UCSD-AML1 (cell line): ENCODE measurements around the gene C1orf159.
"Not testable (repeated sequence)": the region's sequence is repeated elsewhere in the genome, so short reads cannot be mapped to it uniquely, and the experiment has no call there.

Source experiments
- DNase-seq: peaks from one replicate; lab custom pipeline; 2025; ENCODE audit not compliant: unreplicated experiment; lab: John Stamatoyannopoulos, UW

Gene C1orf159

DNA sequence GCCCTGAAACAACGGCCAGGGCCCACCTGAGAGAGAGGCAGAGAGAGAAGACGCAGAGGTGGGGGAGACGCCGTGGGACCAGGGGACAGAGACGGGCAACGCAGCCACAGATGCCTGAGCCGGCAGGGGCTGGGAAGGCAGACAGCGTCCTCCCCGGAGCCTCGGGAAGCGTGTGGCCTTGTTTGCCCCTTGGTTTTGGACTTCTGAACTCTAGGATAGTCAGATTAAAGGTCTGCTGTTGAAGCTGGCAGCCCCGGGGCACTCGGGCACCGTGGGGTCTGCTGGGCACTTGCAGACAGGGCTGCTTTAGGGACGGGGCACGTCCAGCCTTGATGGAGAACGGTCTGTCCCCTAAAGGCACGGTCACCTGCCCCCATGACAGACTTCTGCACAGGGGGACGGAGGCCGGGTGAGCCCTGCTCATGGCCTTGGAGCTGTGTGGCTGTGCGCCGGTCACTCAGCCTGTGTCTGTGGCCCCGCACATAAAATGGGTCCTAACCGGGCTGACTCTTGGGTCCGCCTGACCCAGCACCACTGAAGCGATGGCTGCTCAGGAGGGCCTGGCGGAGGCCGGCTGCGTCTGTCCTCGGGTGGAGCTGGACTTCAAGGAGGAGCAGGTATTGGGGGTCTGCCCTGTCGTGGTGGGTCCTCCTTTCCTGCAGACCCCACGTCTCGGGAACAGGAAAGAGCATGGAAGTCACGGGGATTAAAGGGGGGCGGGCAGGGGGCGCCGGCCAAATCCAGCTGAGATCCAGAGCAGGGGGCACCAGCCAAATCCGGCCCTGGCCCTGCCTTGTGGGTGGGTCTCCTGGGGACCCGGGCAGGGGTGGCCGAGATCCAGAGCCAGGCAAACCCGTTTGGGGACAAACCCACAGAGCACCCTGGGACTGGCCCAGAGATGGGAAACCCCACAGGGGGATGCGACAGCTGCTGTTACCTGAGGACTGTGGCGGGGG, 32.2 kb downstream of the C1orf159 start:
- no peak for DNase-seq

DNA sequence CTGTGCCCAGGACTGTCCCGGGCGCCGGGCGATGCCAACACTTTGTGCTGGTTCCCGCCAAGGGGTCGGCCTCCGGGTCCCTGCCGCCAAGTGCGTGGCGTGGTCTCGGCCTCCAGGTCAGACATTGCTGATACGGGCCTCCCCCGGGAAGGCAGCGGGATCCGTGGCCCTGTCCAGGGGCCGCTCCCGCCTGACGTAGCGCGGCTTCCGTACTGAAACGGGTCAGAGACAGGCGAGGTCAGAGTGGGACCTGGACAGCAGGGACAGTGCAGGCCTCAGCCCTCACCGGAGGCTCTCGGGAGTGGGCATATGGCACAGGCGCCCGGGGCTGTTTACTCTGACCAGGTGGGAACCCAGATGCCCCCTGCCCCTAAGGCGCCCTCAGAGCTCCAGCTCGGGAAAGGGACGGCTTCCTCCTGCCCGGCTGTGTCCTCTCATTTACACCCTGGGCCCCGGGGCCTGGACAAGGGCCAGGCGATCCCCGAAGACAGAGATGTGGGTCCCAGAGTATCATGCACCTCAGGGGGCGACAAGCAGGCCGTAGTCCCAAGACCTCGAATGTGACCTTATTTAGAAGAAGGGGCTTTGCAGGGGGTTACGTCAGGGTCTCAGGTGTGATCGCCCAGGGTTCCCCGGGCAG, 33.0 kb downstream of the C1orf159 start:
- DNase-seq, result no peak

DNA sequence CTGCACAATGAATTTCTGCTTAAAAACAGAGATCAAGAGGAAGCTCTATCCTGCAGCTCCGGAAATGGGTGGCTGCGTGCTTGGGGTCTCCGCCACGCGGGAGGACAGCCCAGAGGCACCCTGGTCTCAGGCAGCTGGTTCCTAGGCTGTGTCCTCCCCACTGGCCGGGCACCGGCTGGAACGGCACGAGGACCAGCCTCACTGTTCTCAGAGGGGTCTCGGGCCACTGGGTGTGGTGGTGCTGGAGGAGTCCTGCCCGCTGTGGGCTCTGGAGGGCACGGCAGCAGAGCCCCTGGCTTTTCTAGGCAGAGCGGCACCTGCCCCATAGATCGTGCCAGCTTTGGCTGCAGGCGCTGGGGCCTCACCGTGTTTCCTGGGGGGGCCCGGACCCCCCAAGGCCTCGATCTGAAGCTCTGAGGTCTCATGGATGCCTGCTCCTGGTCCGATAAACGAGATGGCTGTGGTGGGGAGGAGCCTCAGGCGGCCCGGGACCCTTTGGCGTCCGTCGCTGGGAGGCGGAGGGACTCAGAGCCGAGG, 33.6 kb downstream of the C1orf159 start:
- DNase-seq, result no peak

DNA sequence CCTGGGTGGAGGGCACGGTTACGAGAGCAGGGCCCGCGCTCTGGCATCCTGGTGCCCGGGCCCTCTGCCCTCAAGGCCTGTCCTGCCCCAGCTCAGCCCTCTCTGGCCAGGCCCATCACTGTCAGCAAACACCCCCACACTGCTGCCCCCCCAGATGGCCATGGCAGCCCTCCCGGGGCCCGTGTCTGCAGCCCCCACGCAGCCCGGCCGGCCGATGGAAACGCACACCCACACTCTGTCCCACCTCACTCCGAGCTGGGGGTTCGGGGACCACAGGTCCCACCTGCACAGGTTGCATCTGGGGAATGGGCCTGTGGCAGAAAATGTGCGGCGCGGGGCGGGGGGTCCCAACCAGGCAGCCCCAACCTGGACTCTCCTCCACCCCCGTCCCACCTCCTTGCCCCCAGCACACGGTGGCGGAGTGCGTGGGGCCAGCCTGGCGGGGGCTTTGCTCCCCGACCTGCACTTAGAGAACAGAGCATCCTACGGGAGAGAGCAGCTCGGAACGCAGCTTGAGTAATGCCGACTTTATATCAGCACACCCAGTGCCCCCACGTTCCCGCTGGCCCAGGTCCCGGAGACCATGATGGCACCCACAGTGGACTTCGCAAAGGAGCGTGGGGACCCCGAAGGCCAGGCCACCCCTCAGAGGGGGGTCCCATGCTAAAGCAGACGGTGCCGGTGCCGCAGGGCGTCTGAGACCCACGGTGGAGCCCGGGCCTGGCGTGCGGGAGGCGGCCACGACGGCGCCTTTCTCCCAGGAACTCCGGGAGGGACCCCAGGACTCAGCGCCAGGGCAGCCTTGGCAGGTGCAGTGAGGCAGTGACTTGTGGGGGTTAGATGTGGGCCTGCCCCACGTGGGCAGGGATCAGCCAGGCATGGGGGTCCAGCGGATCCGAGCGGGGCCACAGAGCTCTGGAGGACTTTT, 34.3 kb downstream of the C1orf159 start:
- DNase-seq, result no peak

DNA sequence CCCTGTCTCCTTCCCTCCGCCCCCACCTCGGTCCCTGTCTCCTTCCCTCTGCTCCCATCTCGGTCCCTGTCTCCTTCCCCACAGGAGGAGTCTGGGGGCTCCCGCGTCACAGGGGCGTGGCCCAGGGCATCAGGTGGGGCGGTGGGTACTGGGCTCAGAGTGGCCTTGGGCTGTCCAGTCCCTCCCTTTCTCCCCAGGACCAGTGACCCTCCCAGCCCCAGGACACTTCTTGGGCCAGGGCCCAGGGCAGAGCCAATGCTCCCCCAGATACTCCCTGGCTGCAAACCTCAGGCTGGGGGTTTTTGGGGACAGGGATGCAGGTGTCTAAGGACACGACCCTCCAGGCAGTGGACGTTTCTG, 35.0 kb downstream of the C1orf159 start:
- no peak for DNase-seq

DNA sequence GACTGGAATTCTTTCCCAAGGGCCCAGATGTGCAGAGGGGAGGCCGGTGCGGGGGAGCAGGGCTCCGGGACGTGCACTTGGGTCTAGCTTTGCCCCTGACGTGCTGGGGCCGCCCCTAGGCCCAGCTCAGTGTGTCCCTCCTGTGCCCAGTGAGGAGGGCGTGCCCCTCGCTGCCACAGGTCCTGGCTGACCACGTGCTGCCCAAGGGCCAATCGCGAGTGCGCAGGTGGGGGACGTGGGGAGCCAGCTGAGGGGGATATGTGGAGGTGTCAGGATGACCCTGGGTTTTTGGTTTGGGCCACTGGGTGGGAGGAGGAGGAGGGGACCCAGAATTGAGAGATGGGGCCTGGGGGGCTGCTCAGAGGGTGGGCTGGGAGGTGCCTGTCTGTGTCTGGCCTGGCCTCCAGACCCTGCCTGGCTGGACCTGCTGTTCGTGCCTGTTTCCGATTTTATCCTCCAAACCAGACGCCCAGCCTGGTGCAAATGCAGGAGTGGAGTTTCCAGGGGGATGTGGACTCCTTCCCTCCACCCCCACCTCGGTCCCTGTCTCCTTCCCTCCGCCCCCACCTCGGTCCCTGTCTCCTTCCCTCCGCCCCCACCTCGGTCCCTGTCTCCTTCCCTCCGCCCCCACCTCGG, 35.6 kb downstream of the C1orf159 start:
- DNase-seq, result no peak

DNA sequence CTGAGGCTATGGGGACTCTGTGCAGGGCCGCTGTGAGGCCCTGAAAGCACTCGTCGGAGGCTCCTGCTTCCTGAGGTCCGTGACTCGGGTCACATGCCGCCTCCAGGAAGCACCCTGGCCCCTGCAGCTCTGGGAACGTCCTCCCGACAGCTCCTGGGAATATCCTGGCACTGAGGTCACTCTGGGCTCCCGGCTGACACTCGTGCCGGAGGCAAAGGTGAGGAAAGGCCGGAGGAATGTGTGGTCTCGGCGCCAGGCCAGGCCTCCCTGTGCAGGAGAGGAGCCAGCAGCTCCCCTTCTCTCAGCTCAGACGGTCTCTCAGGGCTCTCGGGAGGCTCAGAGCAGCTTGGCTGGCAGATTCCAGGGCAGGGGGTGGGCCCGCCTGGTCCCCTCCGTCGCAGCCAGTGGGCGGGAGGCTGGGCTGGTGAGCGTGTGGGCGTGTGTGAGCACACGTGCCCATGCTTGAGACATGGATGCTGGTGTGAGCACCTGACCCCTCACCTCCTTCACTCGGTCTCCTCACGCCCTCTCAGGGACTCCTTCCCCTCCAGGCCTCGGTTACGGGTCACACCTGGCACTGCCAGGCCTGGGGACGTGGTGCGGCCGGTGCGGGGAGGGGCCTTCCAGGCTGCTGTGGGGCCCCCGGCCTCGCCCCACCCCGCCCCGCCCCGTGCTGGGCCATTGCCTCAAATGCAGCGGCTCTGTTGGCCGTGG, 36.3 kb downstream of the C1orf159 start:
- peak; percentile 55 for DNase-seq

DNA sequence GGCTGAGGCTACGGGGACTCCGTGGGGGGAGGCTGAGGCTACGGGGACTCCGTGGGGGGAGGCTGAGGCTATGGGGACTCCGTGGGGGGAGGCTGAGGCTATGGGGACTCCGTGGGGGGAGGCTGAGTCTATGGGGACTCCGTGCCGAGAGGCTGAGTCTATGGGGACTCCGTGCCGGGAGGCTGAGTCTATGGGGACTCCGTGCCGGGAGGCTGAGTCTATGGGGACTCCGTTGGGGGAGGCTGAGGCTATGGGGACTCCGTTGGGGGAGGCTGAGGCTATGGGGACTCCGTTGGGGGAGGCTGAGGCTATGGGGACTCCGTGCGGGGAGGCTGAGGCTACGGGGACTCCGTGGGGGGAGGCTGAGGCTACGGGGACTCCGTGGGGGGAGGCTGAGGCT, 38.5 kb downstream of the C1orf159 start:
- not testable (repeated sequence) for DNase-seq

DNA sequence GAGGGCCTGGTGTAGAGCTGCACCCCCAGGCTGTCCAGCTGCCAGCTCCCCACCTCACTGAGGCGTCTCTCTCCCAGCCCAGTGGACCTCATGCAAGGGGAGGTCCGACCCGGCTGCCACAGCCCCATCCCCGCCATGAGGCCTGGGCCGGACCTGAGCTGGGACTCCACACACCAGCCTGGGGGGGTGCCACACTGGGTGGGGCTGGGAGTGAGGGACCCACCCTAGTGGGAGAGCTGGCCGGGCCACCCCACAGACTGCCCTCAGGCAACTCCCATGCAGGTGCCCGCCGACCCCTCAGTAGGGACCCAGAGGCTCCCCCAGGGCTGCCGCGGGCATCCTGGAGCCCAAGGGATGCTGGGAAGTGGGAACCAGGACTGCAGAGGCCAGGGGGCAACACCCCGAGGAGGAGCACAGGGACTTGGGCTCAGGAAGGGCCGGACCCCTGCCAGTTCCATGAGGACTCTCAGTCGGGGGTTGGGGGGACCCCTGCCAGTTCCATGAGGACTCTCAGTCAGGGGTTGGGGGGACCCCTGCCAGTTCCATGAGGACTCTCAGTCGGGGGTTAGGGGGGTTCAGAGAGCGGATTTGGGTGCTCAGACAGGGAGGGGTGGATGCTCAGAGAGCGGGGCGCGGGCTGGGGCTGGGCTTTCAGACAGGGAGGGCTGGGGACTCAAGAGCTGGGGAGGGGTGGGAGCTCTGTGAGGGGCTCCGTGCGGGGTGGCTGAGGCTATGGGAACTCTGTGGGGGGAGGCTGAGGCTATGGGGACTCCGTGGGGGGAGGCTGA, 40.5 kb downstream of the C1orf159 start:
- DNase-seq, result no peak

DNA sequence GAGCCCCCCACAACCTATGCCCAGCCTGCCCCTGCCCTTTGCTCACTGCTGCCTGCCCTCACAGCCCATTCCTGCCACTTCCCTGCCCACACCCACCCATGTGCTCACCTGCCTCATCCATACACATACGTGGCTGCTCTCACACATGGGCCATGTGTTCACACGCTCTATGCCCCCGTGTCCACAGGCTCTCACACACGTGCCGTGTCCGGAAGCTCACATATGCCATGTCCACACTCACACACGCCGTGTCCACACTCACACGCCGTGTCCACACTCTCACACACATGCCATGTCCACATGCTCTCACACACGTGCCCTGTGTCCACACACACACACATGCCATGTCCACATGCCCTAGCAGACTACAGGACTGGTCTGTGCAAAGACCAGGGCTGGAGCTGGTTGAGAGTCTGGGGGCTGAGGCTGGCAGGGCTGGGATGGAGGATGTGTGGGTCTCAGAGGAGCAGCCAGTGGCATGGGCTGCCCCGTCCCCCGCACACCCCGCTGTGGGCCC, 41.2 kb downstream of the C1orf159 start:
- DNase-seq, result no peak

DNA sequence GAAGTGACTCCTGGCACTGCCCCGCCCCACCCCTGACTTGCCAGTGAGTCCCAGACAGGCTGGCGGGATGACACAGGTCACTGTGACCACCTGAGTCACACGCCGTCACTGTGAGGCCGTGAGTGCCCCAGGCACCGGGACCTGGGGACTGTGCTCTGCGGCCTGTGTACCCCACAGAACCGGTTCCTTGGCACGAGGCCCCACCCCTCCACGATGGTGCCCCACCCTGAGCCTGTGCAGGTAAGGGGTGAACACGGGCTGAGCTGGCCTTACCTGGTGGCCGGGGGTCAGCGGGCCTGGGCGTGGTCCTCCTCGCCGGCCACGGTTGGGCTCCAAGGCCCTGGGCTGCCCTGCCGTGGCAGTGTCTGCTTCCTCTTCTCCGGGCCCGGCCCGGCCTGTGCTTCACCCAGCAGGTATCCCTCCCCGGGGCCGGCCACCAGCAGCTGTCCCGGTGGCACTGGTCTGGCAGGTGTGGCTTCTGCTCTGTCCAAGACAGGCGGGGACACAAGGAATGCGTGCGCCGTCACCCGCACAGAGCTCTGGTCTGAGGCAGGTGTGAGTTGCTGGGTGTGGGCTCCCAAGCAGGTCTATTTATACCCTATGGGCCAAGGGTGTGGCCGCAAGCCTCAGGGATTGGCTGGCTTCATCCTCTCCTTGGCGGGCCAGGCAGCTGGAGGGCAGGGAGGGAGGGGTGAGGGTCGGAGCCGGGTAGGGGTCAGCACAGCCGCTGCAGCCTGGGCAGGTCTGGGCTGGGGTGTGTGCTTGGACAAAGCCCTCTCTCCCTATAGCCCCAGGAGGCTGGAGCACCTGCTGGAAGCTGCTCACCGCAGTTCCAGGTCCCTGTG, 41.9 kb downstream of the C1orf159 start, which contains the start of gene RNF223:
TSS of gene RNF223 (minus strand) at position 564 of the 845 bp plus-strand sequence. CDS start 1,740 bp downstream, outside the sequence.
- DNase-seq, result no peak

DNA sequence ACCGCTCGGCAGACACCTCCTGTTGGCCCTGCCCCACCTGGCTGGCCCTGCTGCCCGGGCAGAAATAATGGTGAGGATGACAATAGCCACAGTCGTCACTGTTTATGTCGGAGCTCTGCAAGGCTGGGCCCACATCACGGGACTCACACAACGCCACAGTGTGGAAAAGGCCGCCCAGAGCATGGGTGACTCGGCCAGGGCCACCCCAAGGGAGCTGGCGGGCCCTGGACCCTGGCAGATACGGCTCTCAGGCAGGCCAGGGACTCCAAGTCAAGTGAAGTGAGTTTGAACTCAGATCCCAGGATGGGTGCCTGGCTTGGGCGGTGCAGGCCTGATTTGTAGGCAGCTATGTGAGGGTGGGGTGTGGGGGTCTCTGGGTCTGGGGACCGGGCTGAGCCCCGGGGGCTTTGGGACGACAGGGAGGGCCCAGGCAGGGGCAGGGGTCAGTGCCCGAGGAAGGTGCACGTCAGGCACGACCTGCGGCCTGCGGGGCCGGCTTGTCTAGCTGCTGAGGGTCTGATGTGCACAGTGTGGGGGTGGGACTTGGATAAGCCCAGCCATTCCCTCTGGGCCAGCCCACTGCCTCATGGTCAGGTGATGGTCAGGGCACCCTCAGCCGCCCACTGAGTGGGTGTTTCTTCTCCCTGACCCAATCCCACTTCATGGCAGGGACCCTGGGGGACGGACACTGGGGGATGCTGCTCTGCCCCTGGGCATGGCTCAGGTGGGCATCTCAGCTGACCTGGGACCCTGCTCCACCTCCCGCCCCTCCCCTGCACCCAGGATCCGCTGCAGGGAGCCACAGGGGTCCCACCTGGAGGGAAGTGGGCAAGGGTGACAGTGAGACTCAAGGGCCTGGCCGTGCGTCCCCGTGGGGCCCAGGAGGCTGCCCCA, 42.8 kb downstream of the C1orf159 start:
- no peak for DNase-seq

DNA sequence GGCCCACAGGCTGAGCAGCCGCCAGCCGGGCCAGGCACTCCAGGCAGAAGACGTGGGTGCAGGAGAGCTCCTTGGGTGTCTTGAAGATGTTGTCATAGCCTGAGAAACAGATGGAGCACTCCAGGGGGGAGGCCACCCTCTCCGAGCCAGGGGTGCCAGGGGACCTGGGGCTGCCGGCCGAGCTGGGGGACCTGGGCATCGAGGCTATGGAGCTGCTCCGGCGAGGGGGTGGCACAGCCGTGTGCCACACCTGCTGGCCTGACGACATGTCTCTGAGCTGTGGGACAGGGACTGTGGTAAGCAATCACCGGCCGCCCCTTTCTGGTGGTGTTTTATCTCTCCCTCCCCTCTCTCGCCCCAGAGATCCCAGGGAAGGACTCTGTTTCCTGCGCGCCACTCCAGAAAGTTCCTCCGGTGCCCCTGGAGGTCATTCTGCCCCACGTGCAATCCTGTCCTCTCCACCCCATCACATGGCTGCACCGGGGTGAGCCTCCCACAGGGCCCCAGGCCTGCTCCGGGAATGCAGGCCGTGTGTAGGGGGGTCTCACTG, 43.5 kb downstream of the C1orf159 start:
- DNase-seq, result no peak

DNA sequence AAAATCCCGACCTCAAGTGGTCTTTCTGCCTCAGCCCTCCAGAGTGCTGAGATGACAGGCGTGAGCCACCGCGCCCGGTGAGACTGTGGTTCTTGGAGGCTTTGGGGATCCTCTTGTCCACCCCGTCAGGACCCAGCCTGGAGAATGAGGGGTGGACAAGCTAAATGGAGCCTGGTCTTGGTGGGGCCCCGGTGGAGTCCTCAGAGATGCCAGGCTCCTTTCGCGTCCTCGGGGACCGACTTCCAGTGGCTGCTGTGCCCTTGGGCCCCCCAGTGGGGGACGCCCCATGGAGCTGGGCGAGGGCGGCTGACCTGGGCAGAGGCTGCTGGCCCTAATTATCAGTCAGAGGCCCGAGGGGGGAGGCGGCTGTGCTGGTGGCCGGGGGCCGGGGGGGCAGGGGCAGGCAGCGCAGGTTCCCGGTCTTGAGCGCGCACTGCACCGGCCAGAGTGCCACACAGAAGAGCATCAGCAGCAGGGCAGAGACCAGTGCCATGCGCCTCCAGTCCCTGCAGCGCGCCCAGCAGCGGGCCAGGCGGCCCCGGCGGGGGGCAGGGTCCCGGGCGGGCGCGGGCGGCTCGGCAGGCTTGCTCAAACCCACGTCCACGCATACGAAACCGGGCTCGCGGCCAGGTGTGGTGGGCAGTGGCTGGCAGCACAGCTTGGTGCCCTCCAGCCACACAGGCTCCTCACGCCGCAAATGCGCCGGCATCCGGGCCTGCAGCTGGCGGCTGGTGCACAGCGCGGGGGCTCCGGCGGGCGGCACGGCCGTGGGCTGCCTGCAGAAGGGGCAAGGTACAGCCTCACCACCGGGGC, 44.2 kb downstream of the C1orf159 start:
- DNase-seq, result no peak

DNA sequence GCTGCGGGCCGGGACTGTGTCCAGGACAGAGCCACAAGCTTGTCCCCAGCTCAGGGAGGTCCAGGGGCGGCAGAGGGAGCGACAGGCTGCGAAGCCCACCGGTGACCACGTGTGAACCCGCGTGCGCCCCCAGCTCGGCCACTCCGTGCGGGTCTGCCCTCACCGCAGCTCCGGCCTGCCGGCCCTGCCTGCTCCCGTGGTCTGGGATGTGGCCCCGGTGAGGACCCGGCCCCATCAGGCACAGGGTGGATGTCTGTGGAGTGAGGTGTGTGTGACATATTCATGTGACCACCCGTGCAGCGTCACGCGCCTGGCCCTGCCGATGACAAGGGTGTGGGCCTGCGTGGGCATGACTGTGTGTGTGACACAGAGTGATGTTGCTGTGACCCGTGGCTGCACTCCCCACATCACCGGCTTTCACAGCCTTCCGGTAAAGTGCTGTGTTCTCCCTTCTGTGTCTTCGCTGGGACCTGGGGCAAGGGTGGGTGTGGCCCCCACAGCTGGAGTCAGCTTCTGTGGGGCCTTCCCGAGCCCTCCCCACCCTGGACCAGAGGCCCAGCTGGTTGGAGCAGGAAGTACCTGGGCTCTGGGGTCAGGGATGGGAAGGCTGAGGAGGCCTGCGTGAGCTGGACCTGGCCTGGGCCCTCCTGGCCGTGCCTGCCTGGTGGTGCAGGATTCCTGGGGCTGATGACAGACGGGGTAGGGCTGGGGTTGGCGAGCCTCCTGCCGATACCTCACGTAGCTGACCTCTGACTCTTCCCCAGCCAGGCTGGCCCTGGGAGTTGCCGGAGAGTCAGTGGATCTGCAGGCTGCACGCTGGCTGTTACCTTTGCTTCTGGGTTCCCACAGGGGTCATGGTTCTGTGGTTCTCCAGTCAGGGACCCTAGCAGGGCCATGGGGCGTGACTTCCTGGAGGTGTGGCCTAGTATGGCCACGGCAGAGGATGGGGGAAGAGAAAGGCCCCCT, 45.9 kb downstream of the C1orf159 start:
- no peak for DNase-seq
